Neural progenitor cell (in vitro differentiated cells): ENCODE measurements around the gene PKHD1. TPM values are rescaled to one million over a fixed set of nuclear protein-coding genes. Genes with fewer than 3 reads are reported as not detected.

Experiments
- DNase-seq: peaks from one replicate; pipeline ENCODE4 v3.0.0-alpha.2; 2016; ENCODE audit warnings: low spot score
- H2AFZ ChIP-seq: fragments of 200-600 bp; sonication (generic); replicated peaks from 2 replicates; pipeline ENCODE4 v1.6.1; 2016; ENCODE audit warnings: antibody characterized with exemption
- H3F3A ChIP-seq: fragments of 200-600 bp; sonication (generic); 2 replicates; pipeline ENCODE4 v1.6.1; 2016; ENCODE audit warnings: antibody characterized with exemption, low read depth
- H3K27ac ChIP-seq: fragments of 200-600 bp; sonication (generic); 2 replicates; pipeline ENCODE4 v1.5.1; 2016; ENCODE audit warnings: mild to moderate bottlenecking
- H3K27me3 ChIP-seq: fragments of 200-600 bp; sonication (generic); 2 replicates; pipeline ENCODE4 v1.6.1; 2016; ENCODE audit warnings: mild to moderate bottlenecking, moderate library complexity
- H3K36me3 ChIP-seq: fragments of 200-600 bp; sonication (generic); 2 replicates; pipeline ENCODE4 v1.5.1; 2016
- H3K4me1 ChIP-seq: fragments of 200-600 bp; sonication (generic); 2 replicates; pipeline ENCODE4 v1.6.1; 2016; ENCODE audit warnings: mixed run types
- H3K4me2 ChIP-seq: fragments of 200-600 bp; sonication (generic); 2 replicates; pipeline ENCODE4 v1.6.1; 2016
- H3K4me3 ChIP-seq: fragments of 200-600 bp; sonication (generic); 2 replicates; pipeline ENCODE4 v1.5.1; 2016
- H3K79me2 ChIP-seq: fragments of 200-600 bp; sonication (generic); 2 replicates; pipeline ENCODE4 v1.6.1; 2016; ENCODE audit warnings: low read depth
- H3K9ac ChIP-seq: fragments of 200-600 bp; sonication (generic); 2 replicates; pipeline ENCODE4 v1.6.1; 2016
- H3K9me3 ChIP-seq: fragments of 200-600 bp; sonication (generic); 2 replicates; pipeline ENCODE4 v1.5.1; 2016; ENCODE audit warnings: low read depth
- H4K20me1 ChIP-seq: fragments of 200-600 bp; sonication (generic); 2 replicates; pipeline ENCODE4 v1.6.1; 2016; ENCODE audit warnings: low read depth
- H3K27ac Mint-ChIP-seq: 3 replicates; pipeline ENCODE4 v1.8.0; 2021; ENCODE audit warnings: mixed read lengths
- H3K27me3 Mint-ChIP-seq: 2 replicates; pipeline ENCODE4 v1.8.0; 2022; ENCODE audit warnings: low read depth, mild to moderate bottlenecking, inconsistent platforms, moderate library complexity, mixed read lengths; ENCODE audit not compliant: insufficient read depth
- H3K36me3 Mint-ChIP-seq: 3 replicates; pipeline ENCODE4 v1.8.0; 2021; ENCODE audit warnings: mixed read lengths
- H3K4me1 Mint-ChIP-seq: 3 replicates; pipeline ENCODE4 v1.8.0; 2021; ENCODE audit warnings: mixed read lengths
- H3K4me3 Mint-ChIP-seq: 3 replicates; pipeline ENCODE4 v1.8.0; 2021; ENCODE audit warnings: mild to moderate bottlenecking, moderate library complexity, mixed read lengths
- H3K9me3 Mint-ChIP-seq: 3 replicates; pipeline ENCODE4 v1.8.0; 2020; ENCODE audit warnings: mixed read lengths
- EZH2 ChIP-seq: fragments of 200-600 bp; sonication (generic); IDR thresholded peaks from 2 replicates; pipeline ENCODE4 v1.6.1; 2017; ENCODE audit warnings: antibody characterized with exemption, mild to moderate bottlenecking, moderate library complexity
- EZH2phosphoT487 ChIP-seq: fragments of 200-600 bp; sonication (generic); IDR thresholded peaks from 2 replicates; pipeline ENCODE4 v1.6.1; 2017; ENCODE audit warnings: antibody characterized with exemption
- total RNA-seq: library from RNA; depleted of rRNA; stranded (reverse); fragments of >200 nt; gene quantifications from 2 replicates; pipeline ENCODE4 v1.2.3, GENCODE V29; 2015; ENCODE audit warnings: low replicate concordance
- TF ChIP-seq, protein P1 (sequence below): fragments of 200-600 bp; sonication (generic); IDR thresholded peaks from 2 replicates; pipeline ENCODE4 v1.5.1; 2017; ENCODE audit warnings: antibody characterized with exemption, mild to moderate bottlenecking

PKHD1 gene
- total RNA-seq, 1 donor from 2014 or later: 0.04 TPM

GRCh38 chr6:51585264-51585663 is 502.1 kb downstream of the PKHD1 start:
- Histone ChIP-seq H3K27ac (no peak overlapping the region), H3K4me1 (no peaks in the 10 kb centered on the region), H3K79me2 (no peaks in the 10 kb centered on the region), H3K4me3 (no peak overlapping the region), H2AFZ (no peak overlapping the region), H3F3A (no peaks in the 10 kb centered on the region), H3K9me3 (no peaks in the 10 kb centered on the region), H3K36me3 (no peaks in the 10 kb centered on the region), H3K9ac (no peak overlapping the region), H3K27me3 (no peaks in the 10 kb centered on the region), H3K4me2 (no peak overlapping the region), H4K20me1 (no peaks in the 10 kb centered on the region)
- no peak for TF ChIP-seq EZH2
- no peak for TF ChIP-seq EZH2phosphoT487
- TF ChIP-seq, protein P1, sequence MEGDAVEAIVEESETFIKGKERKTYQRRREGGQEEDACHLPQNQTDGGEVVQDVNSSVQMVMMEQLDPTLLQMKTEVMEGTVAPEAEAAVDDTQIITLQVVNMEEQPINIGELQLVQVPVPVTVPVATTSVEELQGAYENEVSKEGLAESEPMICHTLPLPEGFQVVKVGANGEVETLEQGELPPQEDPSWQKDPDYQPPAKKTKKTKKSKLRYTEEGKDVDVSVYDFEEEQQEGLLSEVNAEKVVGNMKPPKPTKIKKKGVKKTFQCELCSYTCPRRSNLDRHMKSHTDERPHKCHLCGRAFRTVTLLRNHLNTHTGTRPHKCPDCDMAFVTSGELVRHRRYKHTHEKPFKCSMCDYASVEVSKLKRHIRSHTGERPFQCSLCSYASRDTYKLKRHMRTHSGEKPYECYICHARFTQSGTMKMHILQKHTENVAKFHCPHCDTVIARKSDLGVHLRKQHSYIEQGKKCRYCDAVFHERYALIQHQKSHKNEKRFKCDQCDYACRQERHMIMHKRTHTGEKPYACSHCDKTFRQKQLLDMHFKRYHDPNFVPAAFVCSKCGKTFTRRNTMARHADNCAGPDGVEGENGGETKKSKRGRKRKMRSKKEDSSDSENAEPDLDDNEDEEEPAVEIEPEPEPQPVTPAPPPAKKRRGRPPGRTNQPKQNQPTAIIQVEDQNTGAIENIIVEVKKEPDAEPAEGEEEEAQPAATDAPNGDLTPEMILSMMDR: no peak
- no peak overlapping the region for H3K27ac Mint-ChIP-seq
- no peak overlapping the region for H3K4me3 Mint-ChIP-seq
- DNase-seq: no peak
- H3K9me3 Mint-ChIP-seq: peaks cover 14% of the 10 kb centered on the region
- no peaks in the 10 kb centered on the region for H3K4me1 Mint-ChIP-seq
- no peaks in the 10 kb centered on the region for H3K36me3 Mint-ChIP-seq
- no peaks in the 10 kb centered on the region for H3K27me3 Mint-ChIP-seq

- no peaks in the 10 kb centered on the region for H3K9me3 ChIP-seq
- peaks cover 4% of the 10 kb centered on the region for H3K4me1 Mint-ChIP-seq
- TF ChIP-seq EZH2: no peak
- no peaks in the 10 kb centered on the region for H3K27me3 ChIP-seq
- H3F3A ChIP-seq: no peaks in the 10 kb centered on the region
- H2AFZ ChIP-seq: no peak overlapping the region
- peaks cover 14% of the 10 kb centered on the region for H3K9me3 Mint-ChIP-seq
- no peak overlapping the region for H3K4me3 ChIP-seq
- H3K79me2 ChIP-seq: no peaks in the 10 kb centered on the region
- no peaks in the 10 kb centered on the region for H3K4me1 ChIP-seq
- no peak overlapping the region for H3K27ac ChIP-seq
- H3K36me3 ChIP-seq: no peaks in the 10 kb centered on the region
- no peak overlapping the region for H3K4me2 ChIP-seq
- no peak overlapping the region for H3K27ac Mint-ChIP-seq
- no peak for DNase-seq
- H3K9ac ChIP-seq: no peak overlapping the region
- H3K36me3 Mint-ChIP-seq: no peaks in the 10 kb centered on the region
- no peaks in the 10 kb centered on the region for H4K20me1 ChIP-seq
- no peaks in the 10 kb centered on the region for H3K27me3 Mint-ChIP-seq
- H3K4me3 Mint-ChIP-seq: no peak overlapping the region
Measured at GRCh38 chr6:51584163-51584562, 503.2 kb downstream of the PKHD1 start.

- no peak overlapping the region for H3K4me2 ChIP-seq
- H3K27ac Mint-ChIP-seq: peak overlapping the region; percentile 44
- H2AFZ ChIP-seq: peak overlapping the region; percentile 39
Measured at GRCh38 chr6:51578994-51579393, 508.4 kb downstream of the PKHD1 start.

GRCh38 chr6:51578362-51578761 is 509.1 kb downstream of the PKHD1 start:
- H4K20me1 ChIP-seq: no peaks in the 10 kb centered on the region
- H3K9ac ChIP-seq: no peak overlapping the region
- Mint-ChIP-seq H3K36me3 (no peaks in the 10 kb centered on the region), H3K27ac (no peak overlapping the region), H3K4me1 (peaks cover 8% of the 10 kb centered on the region), H3K4me3 (no peak overlapping the region), H3K27me3 (peaks cover 2% of the 10 kb centered on the region), H3K9me3 (peaks cover 19% of the 10 kb centered on the region)
- H3K27me3 ChIP-seq: no peaks in the 10 kb centered on the region
- H3K79me2 ChIP-seq: no peaks in the 10 kb centered on the region
- TF ChIP-seq, protein P1: no peak
- TF ChIP-seq EZH2: no peak
- TF ChIP-seq EZH2phosphoT487: no peak
- H3K27ac ChIP-seq: no peak overlapping the region
- no peaks in the 10 kb centered on the region for H3F3A ChIP-seq
- no peaks in the 10 kb centered on the region for H3K4me1 ChIP-seq
- H3K4me3 ChIP-seq: no peak overlapping the region
- no peak for DNase-seq
- no peak overlapping the region for H2AFZ ChIP-seq
- no peaks in the 10 kb centered on the region for H3K9me3 ChIP-seq
- H3K36me3 ChIP-seq: no peaks in the 10 kb centered on the region
- no peak overlapping the region for H3K4me2 ChIP-seq

More at GRCh38 chr6:51578994-51579393, 508.4 kb downstream of the PKHD1 start:
- no peaks in the 10 kb centered on the region for H3K79me2 ChIP-seq
- no peaks in the 10 kb centered on the region for H3K27me3 ChIP-seq
- TF ChIP-seq, protein P1: no peak
- TF ChIP-seq EZH2phosphoT487 (no peak), EZH2 (no peak)
- no peaks in the 10 kb centered on the region for H3K9me3 ChIP-seq
- H3K4me3 Mint-ChIP-seq: no peak overlapping the region
- no peaks in the 10 kb centered on the region for H3K36me3 Mint-ChIP-seq
- H3K4me3 ChIP-seq: no peak overlapping the region
- peaks cover 16% of the 10 kb centered on the region for H3K9me3 Mint-ChIP-seq
- no peak for DNase-seq
- H3K36me3 ChIP-seq: no peaks in the 10 kb centered on the region
- H3K27ac ChIP-seq: no peak overlapping the region
- H3K9ac ChIP-seq: no peak overlapping the region
- H3K4me1 Mint-ChIP-seq: peaks cover 8% of the 10 kb centered on the region
- no peaks in the 10 kb centered on the region for H4K20me1 ChIP-seq
- H3K4me1 ChIP-seq: no peaks in the 10 kb centered on the region
- H3F3A ChIP-seq: no peaks in the 10 kb centered on the region
- peaks cover 2% of the 10 kb centered on the region for H3K27me3 Mint-ChIP-seq
